Panc1 (cell line): ENCODE measurements around the gene TBC1D8B. TPM values are rescaled to one million over a fixed set of nuclear protein-coding genes. Genes with fewer than 3 reads are reported as not detected.
A peak's percentile ranks its signal among the peaks of the same experiment; 100 is the strongest.
"Not testable (repeated sequence)": the region's sequence is repeated elsewhere in the genome, so short reads cannot be mapped to it uniquely, and the experiment has no call there.

Experiments
- ATAC-seq: fragments of 200-7000 bp; cut with Tn5 transposase; 2 replicates; pipeline ENCODE4 v1.9.1; 2020; ENCODE audit warnings: mild to moderate bottlenecking, moderate library complexity
- Bru-seq: library from RNA; stranded (reverse); fragments of 400-500 nt; gene quantifications from one replicate; lab custom pipeline; 2021; lab: Mats Ljungman, UMichigan
- BruChase-seq, 2 experiments: library from RNA; stranded (reverse); fragments of 400-500 nt; gene quantifications; one replicate each; lab custom pipeline; 2021; lab: Mats Ljungman, UMichigan
- BruUV-seq: library from RNA; stranded (reverse); fragments of 400-500 nt; replicated peaks from 2 replicates; lab custom pipeline; 2021; lab: Mats Ljungman, UMichigan
- CTCF ChIA-PET: fragments of 300-600 bp; sonication (Branson Sonifier 250); formaldehyde crosslinking; loops from one replicate; lab custom pipeline; 2022; ENCODE audit warnings: antibody characterized with exemption; lab: Charles Lee
- POLR2A ChIA-PET: fragments of 300-600 bp; sonication (Branson Sonifier 250); formaldehyde crosslinking; loops from one replicate; lab custom pipeline; 2022; ENCODE audit warnings: antibody characterized with exemption; lab: Charles Lee
- DNase-seq: peaks from one replicate; pipeline ENCODE4 v3.0.0-alpha.2; 2010; ENCODE audit warnings: low read depth, low spot score
- H3K27ac ChIP-seq: 2 replicates; pipeline ENCODE4 v1.5.1; 2011; ENCODE audit warnings: mild to moderate bottlenecking, low read length, inconsistent platforms
- H3K27me3 ChIP-seq: fragments of 200-500 bp; sonication (Bioruptor generic); 2 replicates; pipeline ENCODE4 v1.6.0; 2014; ENCODE audit warnings: low read length, inconsistent platforms; ENCODE audit not compliant: control insufficient read depth, insufficient read depth
- H3K36me3 ChIP-seq: fragments of 200-500 bp; sonication (Bioruptor generic); 2 replicates; pipeline ENCODE4 v1.5.1; 2014; ENCODE audit warnings: inconsistent platforms, mild to moderate bottlenecking, low read length, moderate library complexity; ENCODE audit not compliant: control insufficient read depth, insufficient read depth
- H3K4me1 ChIP-seq: 2 replicates; pipeline ENCODE4 v1.5.1; 2011; ENCODE audit warnings: inconsistent platforms, mild to moderate bottlenecking, low read length, moderate library complexity; ENCODE audit not compliant: control insufficient read depth, insufficient read depth
- H3K4me3 ChIP-seq, 2 experiments: 2 replicates each; pipeline ENCODE4 v1.5.1; 2011 to 2012; ENCODE audit warnings: low read depth in 2 of 2, low read length in 2 of 2, mild to moderate bottlenecking in 2 of 2, inconsistent platforms in 1 of 2, moderate library complexity in 1 of 2
- H3K9me3 ChIP-seq: fragments of 200-500 bp; sonication (Bioruptor generic); 2 replicates; pipeline ENCODE4 v1.5.1; 2014; ENCODE audit warnings: low read depth, mild to moderate bottlenecking, inconsistent platforms, low read length, moderate library complexity; ENCODE audit not compliant: control insufficient read depth, insufficient read depth
- POLR2AphosphoS5 ChIP-seq: IDR thresholded peaks from 2 replicates; pipeline ENCODE4 v1.6.1; 2012; ENCODE audit warnings: mild to moderate bottlenecking, low read depth, low read length, moderate library complexity
- SIN3A ChIP-seq: IDR thresholded peaks from 2 replicates; pipeline ENCODE4 v1.6.1; 2012; ENCODE audit warnings: low read depth, mild to moderate bottlenecking, low read length, moderate library complexity, borderline replicate concordance; ENCODE audit not compliant: insufficient read depth
- TCF7L2 ChIP-seq: IDR thresholded peaks from 2 replicates; pipeline ENCODE4 v1.6.1; 2011; ENCODE audit warnings: mild to moderate bottlenecking, low read depth, low read length, inconsistent platforms
- in situ Hi-C: cut with HindIII; loops from 2 replicates; pipeline ENCODE4 v1.10.0; 2016; ENCODE audit warnings: low sequenced_read_pairs, low pct_unique_long_range_greater_than_20kb
- intact Hi-C: fragments of 100-400 bp; cut with micrococcal nuclease; formaldehyde crosslinking; loops from one replicate; pipeline ENCODE4 v1.10.0; 2022; ENCODE audit not compliant: unreplicated experiment
- long read RNA-seq: library from polyadenylated mRNA; unstranded; transcript quantifications from one replicate; pipeline ENCODE4 v2.0.0, GENCODE V29; 2021; ENCODE audit not compliant: unreplicated experiment
- polyA plus RNA-seq: library from polyadenylated mRNA; unstranded; fragments of >200 nt; gene quantifications from one replicate; pipeline ENCODE4 v1.2.1, GENCODE V29; 2012; ENCODE audit warnings: missing spikeins; ENCODE audit not compliant: insufficient read length
- total RNA-seq: library from RNA; stranded (reverse); gene quantifications from one replicate; pipeline ENCODE4 v1.2.1, GENCODE V29; 2021; ENCODE audit not compliant: unreplicated experiment
- TF ChIP-seq, protein P1 (sequence below), 2 experiments: IDR thresholded peaks; 2 replicates each; pipeline ENCODE4 v1.6.1; 2011 to 2012; ENCODE audit warnings: low read depth in 2 of 2, control low read depth in 1 of 2, low read length in 1 of 2, mild to moderate bottlenecking in 1 of 2, moderate library complexity in 1 of 2; ENCODE audit not compliant: insufficient read depth in 1 of 2
- TF ChIP-seq, protein P2 (sequence below): fragments of 450-650 bp; IDR thresholded peaks from 2 replicates; pipeline ENCODE4 v1.5.1; 2017; ENCODE audit warnings: mild to moderate bottlenecking

TBC1D8B gene
- total RNA-seq = 8.9 TPM
- polyA plus RNA-seq = 6.2 TPM
- Bru-seq, nascent RNA = percentile 53 among the genes with signal in this experiment
- BruChase-seq, experiment 1, labeled RNA remaining after a 2-hour chase = percentile 60 among the genes with signal in this experiment
- percentile 62 among the genes with signal in this experiment for BruChase-seq, experiment 2, labeled RNA remaining after a 6-hour chase
- long read RNA-seq, full-length matches to known transcripts = 12 of 23 reads
- long read RNA-seq, partial matches to known transcripts = 2 of 23 reads
- long read RNA-seq, other reads (novel, unspliced or antisense) = 9 of 23 reads

- Histone ChIP-seq H3K27ac (peak within 1 kb of the TSS; percentile 78), H3K36me3 (no peaks in the 10 kb centered on the region), H3K9me3 (no peaks in the 10 kb centered on the region), H3K27me3 (no peaks in the 10 kb centered on the region; the same call in none of the 2 replicates), H3K4me3 (peak within 1 kb of the TSS; percentile 82 to 98), H3K4me1 (no peaks in the 10 kb centered on the region; the same call in 1 of the 2 replicates)
- in situ Hi-C loops = no loop called here
- ATAC-seq (peak; percentile 100), DNase-seq (peak; percentile 88)
- intact Hi-C loops = no loop called here
- TF ChIP-seq SIN3A (0 out of 2 replicates have a peak, but pooled peaks have one; percentile 12), TCF7L2 (peak; percentile 39; the same call in 1 of the 2 replicates), POLR2AphosphoS5 (0 out of 2 replicates have a peak, but pooled peaks have one; percentile 38)
- TF ChIP-seq, protein P1, sequence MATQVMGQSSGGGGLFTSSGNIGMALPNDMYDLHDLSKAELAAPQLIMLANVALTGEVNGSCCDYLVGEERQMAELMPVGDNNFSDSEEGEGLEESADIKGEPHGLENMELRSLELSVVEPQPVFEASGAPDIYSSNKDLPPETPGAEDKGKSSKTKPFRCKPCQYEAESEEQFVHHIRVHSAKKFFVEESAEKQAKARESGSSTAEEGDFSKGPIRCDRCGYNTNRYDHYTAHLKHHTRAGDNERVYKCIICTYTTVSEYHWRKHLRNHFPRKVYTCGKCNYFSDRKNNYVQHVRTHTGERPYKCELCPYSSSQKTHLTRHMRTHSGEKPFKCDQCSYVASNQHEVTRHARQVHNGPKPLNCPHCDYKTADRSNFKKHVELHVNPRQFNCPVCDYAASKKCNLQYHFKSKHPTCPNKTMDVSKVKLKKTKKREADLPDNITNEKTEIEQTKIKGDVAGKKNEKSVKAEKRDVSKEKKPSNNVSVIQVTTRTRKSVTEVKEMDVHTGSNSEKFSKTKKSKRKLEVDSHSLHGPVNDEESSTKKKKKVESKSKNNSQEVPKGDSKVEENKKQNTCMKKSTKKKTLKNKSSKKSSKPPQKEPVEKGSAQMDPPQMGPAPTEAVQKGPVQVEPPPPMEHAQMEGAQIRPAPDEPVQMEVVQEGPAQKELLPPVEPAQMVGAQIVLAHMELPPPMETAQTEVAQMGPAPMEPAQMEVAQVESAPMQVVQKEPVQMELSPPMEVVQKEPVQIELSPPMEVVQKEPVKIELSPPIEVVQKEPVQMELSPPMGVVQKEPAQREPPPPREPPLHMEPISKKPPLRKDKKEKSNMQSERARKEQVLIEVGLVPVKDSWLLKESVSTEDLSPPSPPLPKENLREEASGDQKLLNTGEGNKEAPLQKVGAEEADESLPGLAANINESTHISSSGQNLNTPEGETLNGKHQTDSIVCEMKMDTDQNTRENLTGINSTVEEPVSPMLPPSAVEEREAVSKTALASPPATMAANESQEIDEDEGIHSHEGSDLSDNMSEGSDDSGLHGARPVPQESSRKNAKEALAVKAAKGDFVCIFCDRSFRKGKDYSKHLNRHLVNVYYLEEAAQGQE (IDR thresholded peaks at IDR 0.05; ENCODE audit: insufficient read depth in 1 of 2, low read depth in 2 of 2, low read length in 1 of 2) = no peak
- TSS peak; percentile 73 for BruUV-seq
- ChIA-PET CTCF (no interaction called here), POLR2A (no interaction called here)
These were observed at the start of gene TBC1D8B for GRCh38 chrX:106802388-106803275. TSS of gene TBC1D8B (plus strand) at chrX:106802673. CDS start at chrX:106802854, 181 bp downstream.

GRCh38 chrX:106769288-106769687 lies 33.2 kb upstream of the TBC1D8B start:
- H3K4me3 ChIP-seq, H3K27me3 ChIP-seq, POLR2A ChIA-PET, H3K36me3 ChIP-seq, H3K27ac ChIP-seq, H3K4me1 ChIP-seq, in situ Hi-C loops, H3K9me3 ChIP-seq, DNase-seq, BruUV-seq, CTCF ChIA-PET, ATAC-seq, intact Hi-C loops: not testable (repeated sequence)

- POLR2A ChIA-PET = no interaction called here
- CTCF ChIA-PET = no interaction called here
- no peaks in the 10 kb centered on the region; the same call in 1 of the 2 replicates for H3K36me3 ChIP-seq
- no peaks in the 10 kb centered on the region for H3K4me1 ChIP-seq
- in situ Hi-C loops (no loop called here), intact Hi-C loops (no loop called here)
- no peak for TF ChIP-seq POLR2AphosphoS5
- TF ChIP-seq, protein P2, sequence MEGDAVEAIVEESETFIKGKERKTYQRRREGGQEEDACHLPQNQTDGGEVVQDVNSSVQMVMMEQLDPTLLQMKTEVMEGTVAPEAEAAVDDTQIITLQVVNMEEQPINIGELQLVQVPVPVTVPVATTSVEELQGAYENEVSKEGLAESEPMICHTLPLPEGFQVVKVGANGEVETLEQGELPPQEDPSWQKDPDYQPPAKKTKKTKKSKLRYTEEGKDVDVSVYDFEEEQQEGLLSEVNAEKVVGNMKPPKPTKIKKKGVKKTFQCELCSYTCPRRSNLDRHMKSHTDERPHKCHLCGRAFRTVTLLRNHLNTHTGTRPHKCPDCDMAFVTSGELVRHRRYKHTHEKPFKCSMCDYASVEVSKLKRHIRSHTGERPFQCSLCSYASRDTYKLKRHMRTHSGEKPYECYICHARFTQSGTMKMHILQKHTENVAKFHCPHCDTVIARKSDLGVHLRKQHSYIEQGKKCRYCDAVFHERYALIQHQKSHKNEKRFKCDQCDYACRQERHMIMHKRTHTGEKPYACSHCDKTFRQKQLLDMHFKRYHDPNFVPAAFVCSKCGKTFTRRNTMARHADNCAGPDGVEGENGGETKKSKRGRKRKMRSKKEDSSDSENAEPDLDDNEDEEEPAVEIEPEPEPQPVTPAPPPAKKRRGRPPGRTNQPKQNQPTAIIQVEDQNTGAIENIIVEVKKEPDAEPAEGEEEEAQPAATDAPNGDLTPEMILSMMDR = no peak
- no peak for TF ChIP-seq TCF7L2
- TF ChIP-seq, protein P1 (IDR thresholded peaks at IDR 0.05; ENCODE audit: insufficient read depth in 1 of 2, low read depth in 2 of 2, low read length in 1 of 2) = no peak
- TF ChIP-seq SIN3A = no peak
- ATAC-seq = no peak
- DNase-seq = no peak
- H3K27ac ChIP-seq = no peak overlapping the region
- H3K9me3 ChIP-seq = no peaks in the 10 kb centered on the region
- no peak overlapping the region for H3K4me3 ChIP-seq
- no TSS peak for BruUV-seq
- no peaks in the 10 kb centered on the region for H3K27me3 ChIP-seq
These were observed 27.5 kb upstream of the TBC1D8B start for GRCh38 chrX:106774981-106775380.
